ENCODE measurements around the gene GABRR3.

DNA sequence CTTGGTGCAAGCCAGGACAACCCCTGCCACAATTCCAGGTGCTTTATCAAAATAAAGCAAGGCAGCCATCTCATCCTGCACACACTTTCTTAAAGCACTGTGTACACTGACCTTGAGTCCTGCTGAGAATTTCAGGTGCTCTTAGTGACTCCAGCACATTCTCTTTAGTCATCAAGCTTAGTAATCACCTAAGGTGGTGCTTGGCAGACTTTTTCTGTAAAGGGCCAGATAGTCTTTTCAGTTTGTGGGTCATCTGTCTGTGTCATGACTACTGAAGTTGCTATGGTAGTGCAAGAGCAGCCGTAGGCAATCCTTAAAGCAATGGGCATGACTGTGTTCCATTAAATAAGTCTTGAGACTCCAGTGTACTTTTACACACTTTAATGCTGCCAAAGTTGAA lies 99.3 kb downstream of the GABRR3 start:
- TF ChIP-seq CTCF (IDR thresholded peaks at IDR 0.05) (no peak), POLR2A (IDR thresholded peaks at IDR 0.05) (no peak), POLR2AphosphoS5 (IDR thresholded peaks at IDR 0.05; ENCODE audit: insufficient read depth in 1 of 2, low read depth in 1 of 2) (no peak)
